ENCODE data around the gene PCSK2. TPM values are rescaled to one million over a fixed set of nuclear protein-coding genes. Genes with fewer than 3 reads are reported as not detected.

The PCSK2 gene
- polyA plus RNA-seq, 1 experiment: not detected

- TF ChIP-seq CTCF (IDR thresholded peaks at IDR 0.05; ENCODE audit: low read depth, low read length): no peak
- no peak for DNase-seq (ENCODE audit: low read depth, low spot score)
- Histone ChIP-seq H3K27ac (ENCODE audit: low read depth, low read length) (no peak overlapping the region), H3K9me3 (ENCODE audit: control insufficient read depth, insufficient read depth, low read length) (no peaks in the 10 kb centered on the region), H3K4me3 (ENCODE audit: low read depth, low read length) (no peak overlapping the region), H3K27me3 (ENCODE audit: control insufficient read depth, insufficient read depth, low read length) (peaks cover 5% of the 10 kb centered on the region)
- CTCF ChIA-PET: interaction anchor here (10.7 kb wide), 1 partner anchor 634 kb away, joined by 443 read pairs; no protein-coding TSS in a partner anchor
- POLR2A ChIA-PET: no interaction called here
These were observed 209.8 kb downstream of the PCSK2 start for GRCh38 chr20:17436664-17437063.

GRCh38 chr20:17437251-17437650 lies 210.4 kb downstream of the PCSK2 start:
- Histone ChIP-seq H3K9me3 (ENCODE audit: control insufficient read depth, insufficient read depth, low read length) (no peaks in the 10 kb centered on the region), H3K27me3 (ENCODE audit: control insufficient read depth, insufficient read depth, low read length) (peaks cover 10% of the 10 kb centered on the region), H3K4me3 (ENCODE audit: low read depth, low read length) (no peak overlapping the region), H3K27ac (ENCODE audit: low read depth, low read length) (no peak overlapping the region)
- no peak for DNase-seq (ENCODE audit: low read depth, low spot score)
- POLR2A ChIA-PET: no interaction called here
- CTCF ChIA-PET: no interaction called here
- no peak for TF ChIP-seq CTCF (IDR thresholded peaks at IDR 0.05; ENCODE audit: low read depth, low read length)

GRCh38 chr20:17438436-17439039 lies 211.7 kb downstream of the PCSK2 start:
- CTCF ChIA-PET: no interaction called here
- TF ChIP-seq CTCF (IDR thresholded peaks at IDR 0.05; ENCODE audit: low read depth, low read length): no peak
- DNase-seq (ENCODE audit: low read depth, low spot score): no peak
- H3K27ac ChIP-seq (ENCODE audit: low read depth, low read length): no peak overlapping the region
- no peak overlapping the region for H3K4me3 ChIP-seq (ENCODE audit: low read depth, low read length)
- H3K27me3 ChIP-seq (ENCODE audit: control insufficient read depth, insufficient read depth, low read length): peaks cover 10% of the 10 kb centered on the region
- no peaks in the 10 kb centered on the region for H3K9me3 ChIP-seq (ENCODE audit: control insufficient read depth, insufficient read depth, low read length)
- POLR2A ChIA-PET: no interaction called here

GRCh38 chr20:17439616-17440296 lies 212.9 kb downstream of the PCSK2 start:
- TF ChIP-seq CTCF (IDR thresholded peaks at IDR 0.05; ENCODE audit: low read depth, low read length): no peak
- CTCF ChIA-PET: interaction anchor here (0.6 kb wide), 1 partner anchor 636 kb away, joined by 3 read pairs; no protein-coding TSS in a partner anchor
- Histone ChIP-seq H3K4me3 (ENCODE audit: low read depth, low read length) (no peak overlapping the region), H3K9me3 (ENCODE audit: control insufficient read depth, insufficient read depth, low read length) (no peaks in the 10 kb centered on the region), H3K27ac (ENCODE audit: low read depth, low read length) (no peak overlapping the region), H3K27me3 (ENCODE audit: control insufficient read depth, insufficient read depth, low read length) (peaks cover 10% of the 10 kb centered on the region)
- POLR2A ChIA-PET: no interaction called here
- no peak for DNase-seq (ENCODE audit: low read depth, low spot score)

DNA sequence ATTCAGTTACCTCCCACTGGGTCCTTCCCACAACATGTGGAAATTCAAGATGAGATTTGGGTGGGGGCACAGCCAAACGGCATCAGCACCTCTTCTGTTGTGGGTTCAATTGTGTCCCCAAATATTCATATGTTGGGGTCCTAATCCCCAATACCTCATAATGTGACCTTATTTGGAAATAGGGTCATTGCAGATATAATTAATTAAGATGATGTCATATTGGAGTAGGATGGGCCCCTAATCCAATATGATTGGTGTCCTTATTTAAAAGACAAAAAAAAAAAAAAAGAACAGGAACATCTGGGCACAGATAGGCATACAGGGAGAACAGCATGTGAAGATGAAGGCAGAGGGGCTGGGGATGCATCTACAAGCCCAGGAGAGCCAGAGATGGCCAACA lies 214.9 kb downstream of the PCSK2 start:
- Histone ChIP-seq H3K27me3 (ENCODE audit: control insufficient read depth, insufficient read depth, low read length) (peaks cover 17% of the 10 kb centered on the region), H3K27ac (ENCODE audit: low read depth, low read length) (no peak overlapping the region), H3K4me3 (ENCODE audit: low read depth, low read length) (no peak overlapping the region), H3K9me3 (ENCODE audit: control insufficient read depth, insufficient read depth, low read length) (no peaks in the 10 kb centered on the region)
- DNase-seq (ENCODE audit: low read depth, low spot score): no peak
- no peak for TF ChIP-seq CTCF (IDR thresholded peaks at IDR 0.05; ENCODE audit: low read depth, low read length)
- CTCF ChIA-PET: interaction anchor here (1.3 kb wide), 1 partner anchor 9 kb away, joined by 6 read pairs; no protein-coding TSS in a partner anchor
- POLR2A ChIA-PET: no interaction called here
